ENCODE data around the gene HUS1B.

GRCh38 chr6:679282-679681 lies 22.4 kb upstream of the HUS1B start:
- TF ChIP-seq CTCF (conservative IDR thresholded peaks at IDR 0.05), result no peak
- TF ChIP-seq EZH2 (IDR thresholded peaks at IDR 0.05; ENCODE audit: low read depth), result no peak
